HepG2 (cell line): ENCODE data around the gene TUBA8. TPM values are rescaled to one million over a fixed set of nuclear protein-coding genes. Genes with fewer than 3 reads are reported as not detected.
A peak's percentile ranks its signal among the peaks of the same experiment; 100 is the strongest.

Source experiments
- DNMT1 ChIP-seq: sonication (generic); formaldehyde crosslinking; IDR thresholded peaks from 2 replicates; pipeline ENCODE4 v1.5.1; 2020; ENCODE audit warnings: mild to moderate bottlenecking, missing genetic modification reagents
- GATAD1 ChIP-seq: IDR thresholded peaks from 2 replicates; pipeline ENCODE4 v1.6.1; 2016; ENCODE audit warnings: missing genetic modification reagents, missing compliant biosample characterization
- KLF12 ChIP-seq: sonication (generic); formaldehyde crosslinking; IDR thresholded peaks from 2 replicates; pipeline ENCODE4 v1.4.0; 2020; ENCODE audit warnings: missing genetic modification reagents, borderline replicate concordance
- MIXL1 ChIP-seq: IDR thresholded peaks from 2 replicates; pipeline ENCODE4 v1.6.1; 2016
- RFXAP ChIP-seq: sonication (generic); formaldehyde crosslinking; IDR thresholded peaks from 2 replicates; pipeline ENCODE4 v1.4.0; 2020; ENCODE audit warnings: missing genetic modification reagents, borderline replicate concordance
- ZBTB3 ChIP-seq: sonication (generic); formaldehyde crosslinking; IDR thresholded peaks from 2 replicates; pipeline ENCODE4 v1.4.0; 2020; ENCODE audit warnings: low read depth, mild to moderate bottlenecking, moderate library complexity, missing genetic modification reagents, borderline replicate concordance
- ZBTB7A ChIP-seq: sonication (generic); formaldehyde crosslinking; IDR thresholded peaks from 2 replicates; pipeline ENCODE4 v1.8.0; 2022; ENCODE audit warnings: mild to moderate bottlenecking, missing genetic modification reagents
- ZMYM2 ChIP-seq: sonication (generic); formaldehyde crosslinking; IDR thresholded peaks from 2 replicates; pipeline ENCODE4 v1.8.0; 2022; ENCODE audit warnings: mild to moderate bottlenecking, missing genetic modification reagents
- ZNF292 ChIP-seq: sonication (generic); formaldehyde crosslinking; IDR thresholded peaks from 2 replicates; pipeline ENCODE4 v1.8.1; 2022; ENCODE audit warnings: mild to moderate bottlenecking, low read depth, missing genetic modification reagents, borderline replicate concordance
- ZNF563 ChIP-seq: sonication (generic); formaldehyde crosslinking; IDR thresholded peaks from 2 replicates; pipeline ENCODE4 v1.8.0; 2022; ENCODE audit warnings: mild to moderate bottlenecking, moderate library complexity, missing genetic modification reagents
- ZNF660 ChIP-seq: sonication (generic); formaldehyde crosslinking; IDR thresholded peaks from 2 replicates; pipeline ENCODE4 v1.5.1; 2020; ENCODE audit warnings: mild to moderate bottlenecking, low read depth, missing genetic modification reagents, borderline replicate concordance
- ZNF790 ChIP-seq: sonication (generic); formaldehyde crosslinking; IDR thresholded peaks from 2 replicates; pipeline ENCODE4 v1.8.0; 2022; ENCODE audit warnings: missing genetic modification reagents, mild to moderate bottlenecking, borderline replicate concordance
- ZSCAN21 ChIP-seq: sonication (generic); formaldehyde crosslinking; IDR thresholded peaks from 2 replicates; pipeline ENCODE4 v1.8.0; 2022; ENCODE audit warnings: mild to moderate bottlenecking, missing genetic modification reagents, moderate library complexity, borderline replicate concordance
- polyA plus RNA-seq, 8 experiments: library from polyadenylated mRNA; depleted of rRNA in 3 of 8; stranded (reverse) in 7 of 8; unstranded in 1 of 8; fragments of >200 nt; fragmentation: Illumina TruSeq in 4 of 8; extraction: Trizol in 4 of 8; gene quantifications; 2 replicates each; pipeline versions ENCODE4 v1.2.1 to v1.2.3, GENCODE V29; 2011 to 2016; ENCODE audit warnings: low read depth in 4 of 8, missing spikeins in 1 of 8, mixed read lengths in 1 of 8; ENCODE audit not compliant: insufficient read depth in 1 of 8
- total RNA-seq, 5 experiments: library from RNA; depleted of rRNA; stranded (reverse); fragments of >200 nt; fragmentation: Illumina TruSeq; extraction: Trizol; gene quantifications; 2 replicates each; pipeline ENCODE4 v1.2.3, GENCODE V29; 2016; ENCODE audit warnings: low read depth in 1 of 5
- TF ChIP-seq, protein P1 (sequence below), 2 experiments: fragments of 450-650 bp in 1 of 2; sonication (generic) in 1 of 2; formaldehyde crosslinking; IDR thresholded peaks; 2 replicates each; pipeline versions ENCODE4 v1.5.0 to v1.8.0; 2020 to 2022; ENCODE audit warnings: mild to moderate bottlenecking in 1 of 2, missing genetic modification reagents in 1 of 2
- TF ChIP-seq, protein P2 (sequence below): sonication (generic); formaldehyde crosslinking; IDR thresholded peaks from 2 replicates; pipeline ENCODE4 v1.5.0; 2020; ENCODE audit warnings: mild to moderate bottlenecking, missing genetic modification reagents
- TF ChIP-seq, protein P3 (sequence below): sonication (generic); formaldehyde crosslinking; IDR thresholded peaks from 2 replicates; pipeline ENCODE4 v1.4.0; 2020; ENCODE audit warnings: missing genetic modification reagents; ENCODE audit errors: not compliant biosample characterization
- TF ChIP-seq, protein P4 (sequence below): sonication (generic); formaldehyde crosslinking; IDR thresholded peaks from 2 replicates; pipeline ENCODE4 v1.5.1; 2020; ENCODE audit warnings: mild to moderate bottlenecking, missing genetic modification reagents, borderline replicate concordance
- TF ChIP-seq, protein P5 (sequence below): sonication (generic); formaldehyde crosslinking; IDR thresholded peaks from 2 replicates; pipeline ENCODE4 v1.5.0; 2020; ENCODE audit warnings: missing genetic modification reagents, mild to moderate bottlenecking, borderline replicate concordance

Gene TUBA8
- total and polyA plus RNA-seq, 2 of the 13 experiments (the other 11 are each of a cell fraction or from before 2014, with no cell fraction given), result 0.35 to 0.69 TPM

DNA sequence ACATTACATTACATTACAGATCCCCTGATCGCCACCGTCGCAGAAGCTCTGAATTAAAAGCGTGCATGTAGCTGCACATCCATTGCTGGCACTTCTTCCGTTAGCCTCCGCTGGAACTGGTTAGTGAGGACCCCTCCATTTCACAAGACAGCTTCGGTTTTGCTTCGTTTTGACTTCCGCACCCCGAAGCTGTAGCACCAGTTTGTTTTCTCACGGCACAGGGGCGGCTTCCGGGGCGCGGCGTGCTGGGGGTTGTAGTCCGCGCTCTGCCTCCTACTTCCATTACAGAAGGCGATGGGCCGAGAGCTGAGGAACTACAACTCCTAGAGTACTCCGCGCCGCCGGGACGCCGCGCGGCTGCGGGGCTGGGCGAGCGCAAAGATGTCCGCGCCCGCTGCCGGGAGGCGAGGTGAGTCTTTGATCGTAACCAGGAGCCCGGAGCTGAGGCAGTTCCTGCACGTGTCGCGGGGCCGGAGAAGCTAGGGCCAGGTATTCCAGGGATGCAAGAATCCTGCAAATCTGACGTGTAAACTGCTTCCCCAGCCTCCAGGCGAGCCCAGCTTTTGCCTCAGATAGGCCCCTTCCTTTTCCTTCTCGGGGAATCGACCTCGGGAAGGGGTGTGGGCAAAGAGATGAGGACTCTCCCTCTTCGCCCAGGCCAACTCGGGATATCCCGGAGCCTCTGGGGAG is 32.8 kb upstream of the TUBA8 start, which contains the start of gene PEX26 (continued):
- TF ChIP-seq, protein P1, sequence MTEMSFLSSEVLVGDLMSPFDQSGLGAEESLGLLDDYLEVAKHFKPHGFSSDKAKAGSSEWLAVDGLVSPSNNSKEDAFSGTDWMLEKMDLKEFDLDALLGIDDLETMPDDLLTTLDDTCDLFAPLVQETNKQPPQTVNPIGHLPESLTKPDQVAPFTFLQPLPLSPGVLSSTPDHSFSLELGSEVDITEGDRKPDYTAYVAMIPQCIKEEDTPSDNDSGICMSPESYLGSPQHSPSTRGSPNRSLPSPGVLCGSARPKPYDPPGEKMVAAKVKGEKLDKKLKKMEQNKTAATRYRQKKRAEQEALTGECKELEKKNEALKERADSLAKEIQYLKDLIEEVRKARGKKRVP (CRISPR knock-in tag; IDR thresholded peaks at IDR 0.05), result 0 out of 4 replicates have a peak, but pooled peaks of 1 of the 2 experiments have one; percentile 4
- TF ChIP-seq RFXAP (CRISPR knock-in tag) (no peak; the same call in none of the 2 replicates), ZNF660 (CRISPR knock-in tag) (no peak), ZSCAN21 (no peak), ZNF563 (CRISPR knock-in tag) (0 out of 2 replicates have a peak, but pooled peaks have one; percentile 58), ZBTB3 (CRISPR knock-in tag) (no peak), DNMT1 (CRISPR knock-in tag) (no peak), ZBTB7A (CRISPR knock-in tag) (no peak), KLF12 (CRISPR knock-in tag) (no peak; the same call in 1 of the 2 replicates), ZNF790 (CRISPR knock-in tag) (no peak), MIXL1 (CRISPR knock-in tag) (peak; percentile 35), GATAD1 (CRISPR knock-in tag) (peak; percentile 93), ZMYM2 (no peak), ZNF292 (CRISPR knock-in tag) (no peak)
- TF ChIP-seq, protein P2, sequence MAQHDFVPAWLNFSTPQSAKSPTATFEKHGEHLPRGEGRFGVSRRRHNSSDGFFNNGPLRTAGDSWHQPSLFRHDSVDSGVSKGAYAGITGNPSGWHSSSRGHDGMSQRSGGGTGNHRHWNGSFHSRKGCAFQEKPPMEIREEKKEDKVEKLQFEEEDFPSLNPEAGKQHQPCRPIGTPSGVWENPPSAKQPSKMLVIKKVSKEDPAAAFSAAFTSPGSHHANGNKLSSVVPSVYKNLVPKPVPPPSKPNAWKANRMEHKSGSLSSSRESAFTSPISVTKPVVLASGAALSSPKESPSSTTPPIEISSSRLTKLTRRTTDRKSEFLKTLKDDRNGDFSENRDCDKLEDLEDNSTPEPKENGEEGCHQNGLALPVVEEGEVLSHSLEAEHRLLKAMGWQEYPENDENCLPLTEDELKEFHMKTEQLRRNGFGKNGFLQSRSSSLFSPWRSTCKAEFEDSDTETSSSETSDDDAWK (CRISPR knock-in tag), result no peak
- TF ChIP-seq, protein P3, sequence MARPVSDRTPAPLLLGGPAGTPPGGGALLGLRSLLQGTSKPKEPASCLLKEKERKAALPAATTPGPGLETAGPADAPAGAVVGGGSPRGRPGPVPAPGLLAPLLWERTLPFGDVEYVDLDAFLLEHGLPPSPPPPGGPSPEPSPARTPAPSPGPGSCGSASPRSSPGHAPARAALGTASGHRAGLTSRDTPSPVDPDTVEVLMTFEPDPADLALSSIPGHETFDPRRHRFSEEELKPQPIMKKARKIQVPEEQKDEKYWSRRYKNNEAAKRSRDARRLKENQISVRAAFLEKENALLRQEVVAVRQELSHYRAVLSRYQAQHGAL (CRISPR knock-in tag), result no peak
- TF ChIP-seq, protein P4, sequence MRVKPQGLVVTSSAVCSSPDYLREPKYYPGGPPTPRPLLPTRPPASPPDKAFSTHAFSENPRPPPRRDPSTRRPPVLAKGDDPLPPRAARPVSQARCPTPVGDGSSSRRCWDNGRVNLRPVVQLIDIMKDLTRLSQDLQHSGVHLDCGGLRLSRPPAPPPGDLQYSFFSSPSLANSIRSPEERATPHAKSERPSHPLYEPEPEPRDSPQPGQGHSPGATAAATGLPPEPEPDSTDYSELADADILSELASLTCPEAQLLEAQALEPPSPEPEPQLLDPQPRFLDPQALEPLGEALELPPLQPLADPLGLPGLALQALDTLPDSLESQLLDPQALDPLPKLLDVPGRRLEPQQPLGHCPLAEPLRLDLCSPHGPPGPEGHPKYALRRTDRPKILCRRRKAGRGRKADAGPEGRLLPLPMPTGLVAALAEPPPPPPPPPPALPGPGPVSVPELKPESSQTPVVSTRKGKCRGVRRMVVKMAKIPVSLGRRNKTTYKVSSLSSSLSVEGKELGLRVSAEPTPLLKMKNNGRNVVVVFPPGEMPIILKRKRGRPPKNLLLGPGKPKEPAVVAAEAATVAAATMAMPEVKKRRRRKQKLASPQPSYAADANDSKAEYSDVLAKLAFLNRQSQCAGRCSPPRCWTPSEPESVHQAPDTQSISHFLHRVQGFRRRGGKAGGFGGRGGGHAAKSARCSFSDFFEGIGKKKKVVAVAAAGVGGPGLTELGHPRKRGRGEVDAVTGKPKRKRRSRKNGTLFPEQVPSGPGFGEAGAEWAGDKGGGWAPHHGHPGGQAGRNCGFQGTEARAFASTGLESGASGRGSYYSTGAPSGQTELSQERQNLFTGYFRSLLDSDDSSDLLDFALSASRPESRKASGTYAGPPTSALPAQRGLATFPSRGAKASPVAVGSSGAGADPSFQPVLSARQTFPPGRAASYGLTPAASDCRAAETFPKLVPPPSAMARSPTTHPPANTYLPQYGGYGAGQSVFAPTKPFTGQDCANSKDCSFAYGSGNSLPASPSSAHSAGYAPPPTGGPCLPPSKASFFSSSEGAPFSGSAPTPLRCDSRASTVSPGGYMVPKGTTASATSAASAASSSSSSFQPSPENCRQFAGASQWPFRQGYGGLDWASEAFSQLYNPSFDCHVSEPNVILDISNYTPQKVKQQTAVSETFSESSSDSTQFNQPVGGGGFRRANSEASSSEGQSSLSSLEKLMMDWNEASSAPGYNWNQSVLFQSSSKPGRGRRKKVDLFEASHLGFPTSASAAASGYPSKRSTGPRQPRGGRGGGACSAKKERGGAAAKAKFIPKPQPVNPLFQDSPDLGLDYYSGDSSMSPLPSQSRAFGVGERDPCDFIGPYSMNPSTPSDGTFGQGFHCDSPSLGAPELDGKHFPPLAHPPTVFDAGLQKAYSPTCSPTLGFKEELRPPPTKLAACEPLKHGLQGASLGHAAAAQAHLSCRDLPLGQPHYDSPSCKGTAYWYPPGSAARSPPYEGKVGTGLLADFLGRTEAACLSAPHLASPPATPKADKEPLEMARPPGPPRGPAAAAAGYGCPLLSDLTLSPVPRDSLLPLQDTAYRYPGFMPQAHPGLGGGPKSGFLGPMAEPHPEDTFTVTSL (CRISPR knock-in tag), result no peak
- TF ChIP-seq, protein P5, sequence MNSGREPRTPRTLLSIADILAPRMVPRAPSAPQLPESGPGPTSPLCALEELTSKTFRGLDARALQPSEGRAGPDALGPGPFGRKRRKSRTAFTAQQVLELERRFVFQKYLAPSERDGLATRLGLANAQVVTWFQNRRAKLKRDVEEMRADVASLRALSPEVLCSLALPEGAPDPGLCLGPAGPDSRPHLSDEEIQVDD (CRISPR knock-in tag), result no peak
